ENCODE results near the gene GXYLT1. TPM values are rescaled to one million over a fixed set of nuclear protein-coding genes. Genes with fewer than 3 reads are reported as not detected.

GXYLT1 gene
- polyA plus RNA-seq, 1 of the 3 experiments (the other 2 are of a cell fraction) = 5.0 TPM

- Histone ChIP-seq H3K4me1 (ENCODE audit: control insufficient read depth in 1 of 2, insufficient read depth in 2 of 2, low read depth in 1 of 2, low read length in 1 of 2) (peaks cover 0 to 21% of the 10 kb centered on the region in 2 experiments; a peak in 2 of 4 replicates), H3K9me3 (no peaks in the 10 kb centered on the region), H3K27ac (ENCODE audit: low read depth in 2 of 2, low read length in 1 of 2) (no peak overlapping the region), H2AFZ (ENCODE audit: low read depth) (no peak overlapping the region), H4K20me1 (ENCODE audit: insufficient read depth) (no peaks in the 10 kb centered on the region), H3K4me3 (ENCODE audit: low read depth in 2 of 2, low read length in 1 of 2) (no peak overlapping the region), H3K9ac (no peak overlapping the region), H3K79me2 (ENCODE audit: insufficient read depth) (no peaks in the 10 kb centered on the region; the same call in none of the 2 replicates), H3K9me2 (no peaks in the 10 kb centered on the region), H3K4me2 (no peak overlapping the region), H3K27me3 (ENCODE audit: insufficient read depth) (no peaks in the 10 kb centered on the region), H3K36me3 (replicated peaks in 1 of 2; ENCODE audit: control insufficient read depth in 1 of 2, insufficient read depth in 2 of 2, low read length in 1 of 2) (peaks cover under 1 to 10% of the 10 kb centered on the region in 2 experiments), H3F3A (replicated peaks; ENCODE audit: insufficient read depth) (peaks cover 14% of the 10 kb centered on the region)
- no peak for DNase-seq
- CTCF ChIA-PET = no interaction called here
- TF ChIP-seq TAF1 (IDR thresholded peaks at IDR 0.05; ENCODE audit: borderline replicate concordance, low read depth, low read length) = no peak
- TF ChIP-seq MXI1 (IDR thresholded peaks at IDR 0.05; ENCODE audit: low read depth, low read length) = no peak
- no peak for TF ChIP-seq RAD21 (IDR thresholded peaks at IDR 0.05; ENCODE audit: low read length)
- no peak for TF ChIP-seq FOXM1 (IDR thresholded peaks at IDR 0.05; ENCODE audit: low read depth)
- TF ChIP-seq EZH2phosphoT487 (IDR thresholded peaks at IDR 0.05; ENCODE audit: borderline replicate concordance, low read depth) = no peak
- TF ChIP-seq RXRA (IDR thresholded peaks at IDR 0.05; ENCODE audit: borderline replicate concordance, low read depth) = no peak
- TF ChIP-seq MEF2A (IDR thresholded peaks at IDR 0.05; ENCODE audit: borderline replicate concordance, low read depth) = no peak
- no peak for TF ChIP-seq YY1 (IDR thresholded peaks at IDR 0.05; ENCODE audit: low read depth)
- TF ChIP-seq, protein P1, sequence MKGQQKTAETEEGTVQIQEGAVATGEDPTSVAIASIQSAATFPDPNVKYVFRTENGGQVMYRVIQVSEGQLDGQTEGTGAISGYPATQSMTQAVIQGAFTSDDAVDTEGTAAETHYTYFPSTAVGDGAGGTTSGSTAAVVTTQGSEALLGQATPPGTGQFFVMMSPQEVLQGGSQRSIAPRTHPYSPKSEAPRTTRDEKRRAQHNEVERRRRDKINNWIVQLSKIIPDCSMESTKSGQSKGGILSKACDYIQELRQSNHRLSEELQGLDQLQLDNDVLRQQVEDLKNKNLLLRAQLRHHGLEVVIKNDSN (IDR thresholded peaks at IDR 0.05; ENCODE audit: borderline replicate concordance, low read depth) = no peak
- TF ChIP-seq, protein P2, sequence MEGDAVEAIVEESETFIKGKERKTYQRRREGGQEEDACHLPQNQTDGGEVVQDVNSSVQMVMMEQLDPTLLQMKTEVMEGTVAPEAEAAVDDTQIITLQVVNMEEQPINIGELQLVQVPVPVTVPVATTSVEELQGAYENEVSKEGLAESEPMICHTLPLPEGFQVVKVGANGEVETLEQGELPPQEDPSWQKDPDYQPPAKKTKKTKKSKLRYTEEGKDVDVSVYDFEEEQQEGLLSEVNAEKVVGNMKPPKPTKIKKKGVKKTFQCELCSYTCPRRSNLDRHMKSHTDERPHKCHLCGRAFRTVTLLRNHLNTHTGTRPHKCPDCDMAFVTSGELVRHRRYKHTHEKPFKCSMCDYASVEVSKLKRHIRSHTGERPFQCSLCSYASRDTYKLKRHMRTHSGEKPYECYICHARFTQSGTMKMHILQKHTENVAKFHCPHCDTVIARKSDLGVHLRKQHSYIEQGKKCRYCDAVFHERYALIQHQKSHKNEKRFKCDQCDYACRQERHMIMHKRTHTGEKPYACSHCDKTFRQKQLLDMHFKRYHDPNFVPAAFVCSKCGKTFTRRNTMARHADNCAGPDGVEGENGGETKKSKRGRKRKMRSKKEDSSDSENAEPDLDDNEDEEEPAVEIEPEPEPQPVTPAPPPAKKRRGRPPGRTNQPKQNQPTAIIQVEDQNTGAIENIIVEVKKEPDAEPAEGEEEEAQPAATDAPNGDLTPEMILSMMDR (IDR thresholded peaks at IDR 0.05) = no peak
- no peak for TF ChIP-seq POLR2AphosphoS5 (IDR thresholded peaks at IDR 0.05; ENCODE audit: low read depth, low read length)
- TF ChIP-seq, protein P3, sequence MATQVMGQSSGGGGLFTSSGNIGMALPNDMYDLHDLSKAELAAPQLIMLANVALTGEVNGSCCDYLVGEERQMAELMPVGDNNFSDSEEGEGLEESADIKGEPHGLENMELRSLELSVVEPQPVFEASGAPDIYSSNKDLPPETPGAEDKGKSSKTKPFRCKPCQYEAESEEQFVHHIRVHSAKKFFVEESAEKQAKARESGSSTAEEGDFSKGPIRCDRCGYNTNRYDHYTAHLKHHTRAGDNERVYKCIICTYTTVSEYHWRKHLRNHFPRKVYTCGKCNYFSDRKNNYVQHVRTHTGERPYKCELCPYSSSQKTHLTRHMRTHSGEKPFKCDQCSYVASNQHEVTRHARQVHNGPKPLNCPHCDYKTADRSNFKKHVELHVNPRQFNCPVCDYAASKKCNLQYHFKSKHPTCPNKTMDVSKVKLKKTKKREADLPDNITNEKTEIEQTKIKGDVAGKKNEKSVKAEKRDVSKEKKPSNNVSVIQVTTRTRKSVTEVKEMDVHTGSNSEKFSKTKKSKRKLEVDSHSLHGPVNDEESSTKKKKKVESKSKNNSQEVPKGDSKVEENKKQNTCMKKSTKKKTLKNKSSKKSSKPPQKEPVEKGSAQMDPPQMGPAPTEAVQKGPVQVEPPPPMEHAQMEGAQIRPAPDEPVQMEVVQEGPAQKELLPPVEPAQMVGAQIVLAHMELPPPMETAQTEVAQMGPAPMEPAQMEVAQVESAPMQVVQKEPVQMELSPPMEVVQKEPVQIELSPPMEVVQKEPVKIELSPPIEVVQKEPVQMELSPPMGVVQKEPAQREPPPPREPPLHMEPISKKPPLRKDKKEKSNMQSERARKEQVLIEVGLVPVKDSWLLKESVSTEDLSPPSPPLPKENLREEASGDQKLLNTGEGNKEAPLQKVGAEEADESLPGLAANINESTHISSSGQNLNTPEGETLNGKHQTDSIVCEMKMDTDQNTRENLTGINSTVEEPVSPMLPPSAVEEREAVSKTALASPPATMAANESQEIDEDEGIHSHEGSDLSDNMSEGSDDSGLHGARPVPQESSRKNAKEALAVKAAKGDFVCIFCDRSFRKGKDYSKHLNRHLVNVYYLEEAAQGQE (IDR thresholded peaks at IDR 0.05; ENCODE audit: low read depth, low read length) = no peak
- no peak for TF ChIP-seq CHD2 (IDR thresholded peaks at IDR 0.05; ENCODE audit: low read length, partially characterized antibody)
- TF ChIP-seq, protein P4, sequence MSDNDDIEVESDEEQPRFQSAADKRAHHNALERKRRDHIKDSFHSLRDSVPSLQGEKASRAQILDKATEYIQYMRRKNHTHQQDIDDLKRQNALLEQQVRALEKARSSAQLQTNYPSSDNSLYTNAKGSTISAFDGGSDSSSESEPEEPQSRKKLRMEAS (IDR thresholded peaks at IDR 0.05; ENCODE audit: low read depth) = no peak
- TF ChIP-seq TCF12 (IDR thresholded peaks at IDR 0.05) = no peak
- no peak for TF ChIP-seq FOSL2 (IDR thresholded peaks at IDR 0.05; ENCODE audit: borderline replicate concordance, low read depth)
- TF ChIP-seq NRF1 (IDR thresholded peaks at IDR 0.05; ENCODE audit: low read depth, low read length) = no peak
- TF ChIP-seq RCOR1 (IDR thresholded peaks at IDR 0.05; ENCODE audit: low read length) = no peak
- POLR2A ChIA-PET = no interaction called here
Measured at GRCh38 chr12:42166501-42166900, 21.8 kb upstream of the GXYLT1 start.
